Neural cell (in vitro differentiated cells): Measurements from ENCODE around the gene PADI6. TPM values are rescaled to one million over a fixed set of nuclear protein-coding genes. Genes with fewer than 3 reads are reported as not detected.
"Not testable (repeated sequence)": the region's sequence is repeated elsewhere in the genome, so short reads cannot be mapped to it uniquely, and the experiment has no call there.

Experiments used
- H2AFZ ChIP-seq: fragments of 200-600, 300-800 bp; sonication (generic), shearing (Covaris generic); 2 replicates; pipeline ENCODE4 v1.6.0; 2014; ENCODE audit warnings: low read depth, mild to moderate bottlenecking, antibody characterized with exemption, low read length, moderate library complexity
- H3F3A ChIP-seq: fragments of 200-600 bp; shearing (Covaris generic); 2 replicates; pipeline ENCODE4 v1.6.1; 2016; ENCODE audit warnings: mild to moderate bottlenecking, moderate library complexity, mixed read lengths, antibody characterized with exemption, low read length; ENCODE audit not compliant: insufficient read depth, poor library complexity, severe bottlenecking
- H3K27ac ChIP-seq: fragments of 200-600, 300-800 bp; sonication (generic), shearing (Covaris generic); 2 replicates; pipeline ENCODE4 v1.5.1; 2014; ENCODE audit warnings: mild to moderate bottlenecking, low read length, moderate library complexity
- H3K27me3 ChIP-seq: fragments of 300-800, 200-600 bp; sonication (generic), shearing (Covaris generic); 2 replicates; pipeline ENCODE4 v1.6.0; 2014; ENCODE audit warnings: mild to moderate bottlenecking, low read depth, low read length, moderate library complexity; ENCODE audit not compliant: insufficient read depth
- H3K36me3 ChIP-seq: fragments of 300-800, 200-600 bp; sonication (generic), shearing (Covaris generic); 2 replicates; pipeline ENCODE4 v1.5.1; 2014; ENCODE audit warnings: mild to moderate bottlenecking, antibody characterized with exemption, low read length, moderate library complexity; ENCODE audit not compliant: insufficient read depth
- H3K4me2 ChIP-seq: fragments of 300-800, 200-600 bp; sonication (generic), shearing (Covaris generic); 2 replicates; pipeline ENCODE4 v1.6.0; 2014; ENCODE audit warnings: mild to moderate bottlenecking, low read length
- H3K4me3 ChIP-seq: fragments of 300-800, 200-600 bp; sonication (generic), shearing (Covaris generic); 2 replicates; pipeline ENCODE4 v1.5.1; 2014; ENCODE audit warnings: mild to moderate bottlenecking, low read length, moderate library complexity
- H3K79me2 ChIP-seq: fragments of 200-600 bp; shearing (Covaris generic); replicated peaks from 2 replicates; pipeline ENCODE4 v1.6.0; 2014; ENCODE audit warnings: mild to moderate bottlenecking, low read length, moderate library complexity; ENCODE audit not compliant: insufficient read depth
- H3K9ac ChIP-seq: fragments of 300-800, 200-600 bp; sonication (generic), shearing (Covaris generic); 2 replicates; pipeline ENCODE4 v1.6.1; 2016; ENCODE audit warnings: mild to moderate bottlenecking, low read length, mixed read lengths
- H3K9me2 ChIP-seq: fragments of 200-600 bp; shearing (Covaris generic); 2 replicates; pipeline ENCODE4 v1.6.1; 2016; ENCODE audit warnings: mild to moderate bottlenecking, low read length, mixed read lengths; ENCODE audit not compliant: insufficient read depth
- H3K9me3 ChIP-seq: fragments of 200-600, 300-800 bp; sonication (generic), shearing (Covaris generic); 2 replicates; pipeline ENCODE4 v1.6.1; 2016; ENCODE audit warnings: mild to moderate bottlenecking, mixed run types, low read length, moderate library complexity, mixed read lengths
- H4K20me1 ChIP-seq: fragments of 200-600 bp; shearing (Covaris generic); 2 replicates; pipeline ENCODE4 v1.6.1; 2016; ENCODE audit warnings: mild to moderate bottlenecking, mixed run types; ENCODE audit not compliant: insufficient read depth
- EP300 ChIP-seq: fragments of 450-650 bp; conservative IDR thresholded peaks from 2 replicates; pipeline ENCODE4 v1.6.1; 2014; ENCODE audit warnings: antibody characterized with exemption, mild to moderate bottlenecking, moderate library complexity; ENCODE audit not compliant: poor library complexity, severe bottlenecking
- EZH2 ChIP-seq: fragments of 200-600, 300-800 bp; shearing (Covaris generic), sonication (generic); IDR thresholded peaks from 2 replicates; pipeline ENCODE4 v1.6.1; 2014; ENCODE audit warnings: antibody characterized with exemption, low read length, borderline replicate concordance, mild to moderate bottlenecking; ENCODE audit not compliant: insufficient read depth, poor library complexity, severe bottlenecking
- MXI1 ChIP-seq: fragments of 450-650 bp; conservative IDR thresholded peaks from 2 replicates; pipeline ENCODE4 v1.6.1; 2014; ENCODE audit warnings: antibody characterized with exemption, mild to moderate bottlenecking; ENCODE audit not compliant: poor library complexity, severe bottlenecking
- POLR2AphosphoS5 ChIP-seq: IDR thresholded peaks from 2 replicates; pipeline ENCODE4 v1.6.1; 2012
- RAD21 ChIP-seq: fragments of 450-650 bp; conservative IDR thresholded peaks from 2 replicates; pipeline ENCODE4 v1.6.1; 2014; ENCODE audit warnings: antibody characterized with exemption, mild to moderate bottlenecking, moderate library complexity
- SMC3 ChIP-seq: fragments of 450-650 bp; conservative IDR thresholded peaks from 2 replicates; pipeline ENCODE4 v1.6.1; 2014; ENCODE audit warnings: antibody characterized with exemption, mild to moderate bottlenecking, moderate library complexity; ENCODE audit not compliant: poor library complexity
- TAF1 ChIP-seq: IDR thresholded peaks from 2 replicates; pipeline ENCODE4 v1.6.1; 2012; ENCODE audit warnings: low read depth
- polyA plus RNA-seq: library from polyadenylated mRNA; depleted of rRNA; stranded (reverse); fragments of >200 nt; gene quantifications from 2 replicates; pipeline ENCODE4 v1.2.3, GENCODE V29; 2014
- TF ChIP-seq, protein P1 (sequence below): fragments of 450-650 bp; IDR thresholded peaks from 2 replicates; pipeline ENCODE4 v1.5.1; 2014; ENCODE audit warnings: antibody characterized with exemption, mild to moderate bottlenecking, moderate library complexity; ENCODE audit not compliant: poor library complexity, severe bottlenecking
- TF ChIP-seq, protein P2 (sequence below): IDR thresholded peaks from 2 replicates; pipeline ENCODE4 v1.6.1; 2012; ENCODE audit warnings: borderline replicate concordance

The PADI6 gene
- polyA plus RNA-seq, 1 donor from 2014 or later, result not detected

DNA sequence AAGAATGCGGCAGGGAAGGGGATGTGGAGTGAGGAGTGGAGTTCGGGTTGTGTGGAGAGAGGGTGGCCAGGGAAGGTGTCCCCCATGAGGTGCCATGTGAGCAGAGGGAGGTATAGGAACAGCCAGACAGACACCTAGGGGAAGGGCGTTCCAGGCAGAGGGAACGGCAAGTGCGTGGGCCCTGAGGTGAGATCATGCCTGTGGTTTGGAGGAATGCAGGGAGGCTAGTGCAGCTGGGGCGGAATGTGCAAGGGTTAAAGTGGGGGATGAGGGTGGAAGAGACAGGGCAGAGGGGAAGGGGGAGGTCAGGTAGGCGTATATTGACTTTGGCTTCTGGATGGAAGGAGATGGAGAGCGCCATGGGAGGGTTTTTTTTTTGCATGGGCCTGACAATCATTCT lies 31.6 kb upstream of the PADI6 start:
- Histone ChIP-seq H3K27ac (no peak overlapping the region), H3K36me3 (no peaks in the 10 kb centered on the region), H4K20me1 (no peaks in the 10 kb centered on the region), H3K4me3 (no peak overlapping the region), H3K79me2 (no peaks in the 10 kb centered on the region), H2AFZ (no peak overlapping the region), H3K4me2 (no peak overlapping the region), H3K9me3 (no peaks in the 10 kb centered on the region), H3K27me3 (no peaks in the 10 kb centered on the region), H3F3A (no peaks in the 10 kb centered on the region), H3K9me2 (no peaks in the 10 kb centered on the region), H3K9ac (no peak overlapping the region)
- no peak for TF ChIP-seq POLR2AphosphoS5
- no peak for TF ChIP-seq RAD21
- no peak for TF ChIP-seq SMC3
- no peak for TF ChIP-seq MXI1
- TF ChIP-seq EZH2, result no peak
- no peak for TF ChIP-seq TAF1
- no peak for TF ChIP-seq EP300
- TF ChIP-seq, protein P1, sequence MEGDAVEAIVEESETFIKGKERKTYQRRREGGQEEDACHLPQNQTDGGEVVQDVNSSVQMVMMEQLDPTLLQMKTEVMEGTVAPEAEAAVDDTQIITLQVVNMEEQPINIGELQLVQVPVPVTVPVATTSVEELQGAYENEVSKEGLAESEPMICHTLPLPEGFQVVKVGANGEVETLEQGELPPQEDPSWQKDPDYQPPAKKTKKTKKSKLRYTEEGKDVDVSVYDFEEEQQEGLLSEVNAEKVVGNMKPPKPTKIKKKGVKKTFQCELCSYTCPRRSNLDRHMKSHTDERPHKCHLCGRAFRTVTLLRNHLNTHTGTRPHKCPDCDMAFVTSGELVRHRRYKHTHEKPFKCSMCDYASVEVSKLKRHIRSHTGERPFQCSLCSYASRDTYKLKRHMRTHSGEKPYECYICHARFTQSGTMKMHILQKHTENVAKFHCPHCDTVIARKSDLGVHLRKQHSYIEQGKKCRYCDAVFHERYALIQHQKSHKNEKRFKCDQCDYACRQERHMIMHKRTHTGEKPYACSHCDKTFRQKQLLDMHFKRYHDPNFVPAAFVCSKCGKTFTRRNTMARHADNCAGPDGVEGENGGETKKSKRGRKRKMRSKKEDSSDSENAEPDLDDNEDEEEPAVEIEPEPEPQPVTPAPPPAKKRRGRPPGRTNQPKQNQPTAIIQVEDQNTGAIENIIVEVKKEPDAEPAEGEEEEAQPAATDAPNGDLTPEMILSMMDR, result no peak

DNA sequence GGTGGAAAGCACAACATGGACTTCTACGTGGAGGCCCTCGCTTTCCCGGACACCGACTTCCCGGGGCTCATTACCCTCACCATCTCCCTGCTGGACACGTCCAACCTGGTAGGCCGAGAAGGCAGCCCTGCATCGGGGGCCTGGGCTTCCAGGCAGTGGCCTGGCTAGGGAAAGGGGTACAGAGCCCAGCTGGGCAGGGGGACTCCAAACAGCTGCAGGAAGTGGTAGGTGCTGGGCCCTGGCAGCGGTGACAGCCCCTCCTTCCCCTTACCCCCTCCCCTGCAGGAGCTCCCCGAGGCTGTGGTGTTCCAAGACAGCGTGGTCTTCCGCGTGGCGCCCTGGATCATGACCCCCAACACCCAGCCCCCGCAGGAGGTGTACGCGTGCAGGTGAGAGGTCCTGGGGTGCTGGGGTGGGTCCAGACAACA lies 30.0 kb upstream of the PADI6 start:
- Histone ChIP-seq H3K79me2 (no peaks in the 10 kb centered on the region), H3K4me3 (no peak overlapping the region), H4K20me1 (no peaks in the 10 kb centered on the region), H3K9ac (no peak overlapping the region), H3K36me3 (no peaks in the 10 kb centered on the region), H3K9me3 (no peaks in the 10 kb centered on the region), H3K27me3 (no peaks in the 10 kb centered on the region), H2AFZ (no peak overlapping the region), H3K27ac (no peak overlapping the region), H3F3A (no peaks in the 10 kb centered on the region), H3K4me2 (no peak overlapping the region), H3K9me2 (no peaks in the 10 kb centered on the region)
- TF ChIP-seq MXI1, result no peak
- TF ChIP-seq, protein P2, sequence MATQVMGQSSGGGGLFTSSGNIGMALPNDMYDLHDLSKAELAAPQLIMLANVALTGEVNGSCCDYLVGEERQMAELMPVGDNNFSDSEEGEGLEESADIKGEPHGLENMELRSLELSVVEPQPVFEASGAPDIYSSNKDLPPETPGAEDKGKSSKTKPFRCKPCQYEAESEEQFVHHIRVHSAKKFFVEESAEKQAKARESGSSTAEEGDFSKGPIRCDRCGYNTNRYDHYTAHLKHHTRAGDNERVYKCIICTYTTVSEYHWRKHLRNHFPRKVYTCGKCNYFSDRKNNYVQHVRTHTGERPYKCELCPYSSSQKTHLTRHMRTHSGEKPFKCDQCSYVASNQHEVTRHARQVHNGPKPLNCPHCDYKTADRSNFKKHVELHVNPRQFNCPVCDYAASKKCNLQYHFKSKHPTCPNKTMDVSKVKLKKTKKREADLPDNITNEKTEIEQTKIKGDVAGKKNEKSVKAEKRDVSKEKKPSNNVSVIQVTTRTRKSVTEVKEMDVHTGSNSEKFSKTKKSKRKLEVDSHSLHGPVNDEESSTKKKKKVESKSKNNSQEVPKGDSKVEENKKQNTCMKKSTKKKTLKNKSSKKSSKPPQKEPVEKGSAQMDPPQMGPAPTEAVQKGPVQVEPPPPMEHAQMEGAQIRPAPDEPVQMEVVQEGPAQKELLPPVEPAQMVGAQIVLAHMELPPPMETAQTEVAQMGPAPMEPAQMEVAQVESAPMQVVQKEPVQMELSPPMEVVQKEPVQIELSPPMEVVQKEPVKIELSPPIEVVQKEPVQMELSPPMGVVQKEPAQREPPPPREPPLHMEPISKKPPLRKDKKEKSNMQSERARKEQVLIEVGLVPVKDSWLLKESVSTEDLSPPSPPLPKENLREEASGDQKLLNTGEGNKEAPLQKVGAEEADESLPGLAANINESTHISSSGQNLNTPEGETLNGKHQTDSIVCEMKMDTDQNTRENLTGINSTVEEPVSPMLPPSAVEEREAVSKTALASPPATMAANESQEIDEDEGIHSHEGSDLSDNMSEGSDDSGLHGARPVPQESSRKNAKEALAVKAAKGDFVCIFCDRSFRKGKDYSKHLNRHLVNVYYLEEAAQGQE, result no peak

DNA sequence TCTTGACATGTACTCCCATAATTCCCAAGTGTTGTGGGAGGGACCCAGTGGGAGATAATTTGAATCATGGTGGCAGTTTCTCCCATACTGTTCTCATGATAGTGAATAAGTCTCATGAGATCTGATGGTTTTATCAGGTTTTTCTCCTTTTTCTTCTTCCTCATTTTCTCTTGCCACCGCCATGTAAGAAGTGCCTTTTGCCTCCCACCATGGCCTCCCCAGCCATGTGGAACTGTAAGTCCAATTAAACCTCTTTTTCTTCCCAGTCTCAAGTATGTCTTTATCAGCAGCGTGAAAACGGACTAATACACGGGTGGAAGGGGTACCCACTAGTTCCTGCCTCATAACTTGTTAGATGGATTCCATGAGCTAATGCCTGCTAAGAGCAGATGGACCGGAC lies 26.5 kb upstream of the PADI6 start:
- H3K27ac ChIP-seq, H3K4me3 ChIP-seq, H3K79me2 ChIP-seq, H4K20me1 ChIP-seq, H3K36me3 ChIP-seq, H3K27me3 ChIP-seq, H3K4me2 ChIP-seq, H3K9me2 ChIP-seq, H3K9ac ChIP-seq, H3F3A ChIP-seq, H3K9me3 ChIP-seq, H2AFZ ChIP-seq: not testable (repeated sequence)
